GM10266 (cell line): ENCODE data around the gene TGFBR3.

Experiments
- DNase-seq: peaks from one replicate; pipeline ENCODE4 v3.0.0; 2012; ENCODE audit errors: extremely low spot score
- TF ChIP-seq, protein P1 (sequence below): IDR thresholded peaks from 2 replicates; pipeline ENCODE4 v1.5.1; 2012; ENCODE audit warnings: mild to moderate bottlenecking, low read depth; ENCODE audit not compliant: control insufficient read depth, insufficient read depth; ENCODE audit errors: missing control alignments

TGFBR3 gene

GRCh38 chr1:91770667-91771268 lies 115.2 kb downstream of the TGFBR3 start:
- no peak for DNase-seq
- TF ChIP-seq, protein P1, sequence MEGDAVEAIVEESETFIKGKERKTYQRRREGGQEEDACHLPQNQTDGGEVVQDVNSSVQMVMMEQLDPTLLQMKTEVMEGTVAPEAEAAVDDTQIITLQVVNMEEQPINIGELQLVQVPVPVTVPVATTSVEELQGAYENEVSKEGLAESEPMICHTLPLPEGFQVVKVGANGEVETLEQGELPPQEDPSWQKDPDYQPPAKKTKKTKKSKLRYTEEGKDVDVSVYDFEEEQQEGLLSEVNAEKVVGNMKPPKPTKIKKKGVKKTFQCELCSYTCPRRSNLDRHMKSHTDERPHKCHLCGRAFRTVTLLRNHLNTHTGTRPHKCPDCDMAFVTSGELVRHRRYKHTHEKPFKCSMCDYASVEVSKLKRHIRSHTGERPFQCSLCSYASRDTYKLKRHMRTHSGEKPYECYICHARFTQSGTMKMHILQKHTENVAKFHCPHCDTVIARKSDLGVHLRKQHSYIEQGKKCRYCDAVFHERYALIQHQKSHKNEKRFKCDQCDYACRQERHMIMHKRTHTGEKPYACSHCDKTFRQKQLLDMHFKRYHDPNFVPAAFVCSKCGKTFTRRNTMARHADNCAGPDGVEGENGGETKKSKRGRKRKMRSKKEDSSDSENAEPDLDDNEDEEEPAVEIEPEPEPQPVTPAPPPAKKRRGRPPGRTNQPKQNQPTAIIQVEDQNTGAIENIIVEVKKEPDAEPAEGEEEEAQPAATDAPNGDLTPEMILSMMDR: no peak

DNA sequence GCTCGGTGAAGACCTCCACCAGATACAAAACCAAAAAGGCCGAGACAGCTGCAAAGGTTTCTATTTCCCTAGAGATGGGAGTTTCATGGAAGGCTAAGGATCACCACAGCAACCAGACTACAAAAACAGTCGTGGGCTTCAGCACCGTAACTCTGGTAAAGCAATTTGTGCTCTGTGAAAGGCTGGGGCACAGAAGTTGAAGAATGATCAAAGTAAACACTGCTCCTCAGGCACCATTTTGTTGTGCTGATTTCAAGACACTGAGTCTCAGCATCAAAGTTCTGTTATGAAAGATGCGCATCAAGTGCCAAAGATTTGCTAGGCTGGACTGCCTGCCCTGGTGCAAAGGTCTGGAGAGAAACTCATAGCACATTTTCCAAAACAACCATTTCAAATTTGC lies 116.2 kb downstream of the TGFBR3 start:
- TF ChIP-seq, protein P1: no peak
- no peak for DNase-seq

DNA sequence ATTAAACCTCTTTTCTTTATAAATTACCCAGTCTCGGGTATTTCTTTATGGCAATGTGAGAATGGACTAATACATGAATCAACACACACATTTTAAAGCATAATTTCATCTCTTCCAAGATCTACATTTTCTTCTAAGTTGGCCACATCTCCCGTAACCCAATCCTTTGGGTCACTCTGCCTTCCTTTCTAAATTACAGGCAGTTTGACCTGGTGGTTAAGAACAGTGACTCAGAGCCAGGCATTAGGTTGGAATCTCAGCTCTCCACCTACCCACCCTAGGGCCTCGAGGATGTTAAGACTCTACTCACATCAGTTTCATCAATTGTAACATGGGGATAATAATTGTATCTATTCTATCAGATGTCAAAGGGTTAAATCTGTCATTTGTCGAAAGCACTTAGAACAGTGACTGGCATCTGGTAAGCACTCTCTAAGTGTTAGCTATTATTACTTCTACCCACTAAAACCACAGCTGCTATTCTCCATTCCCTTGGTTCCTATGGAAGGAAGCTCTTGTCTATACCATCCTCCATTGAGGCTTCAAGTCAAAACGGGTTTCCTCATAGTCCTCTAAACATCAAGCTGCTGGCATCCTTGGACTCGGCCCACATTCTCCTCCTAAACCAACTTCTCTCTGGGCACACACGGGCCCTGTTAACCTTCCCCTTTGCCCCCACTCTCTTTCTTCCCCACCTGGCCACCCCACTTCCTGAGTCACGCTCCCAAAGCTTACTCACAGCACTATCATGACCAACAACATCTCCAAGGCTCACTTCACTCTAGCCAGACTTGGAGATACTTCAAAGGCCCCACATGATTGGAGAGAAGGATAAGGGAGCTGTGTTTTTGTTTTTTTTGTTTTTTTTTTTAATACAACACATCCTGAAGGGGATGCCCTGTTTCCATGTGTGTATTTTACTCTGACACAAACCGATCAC lies 116.9 kb downstream of the TGFBR3 start:
- DNase-seq: no peak
- TF ChIP-seq, protein P1: no peak

- TF ChIP-seq, protein P1: no peak
These were observed 117.8 kb downstream of the TGFBR3 start for GRCh38 chr1:91768120-91768519.

DNA sequence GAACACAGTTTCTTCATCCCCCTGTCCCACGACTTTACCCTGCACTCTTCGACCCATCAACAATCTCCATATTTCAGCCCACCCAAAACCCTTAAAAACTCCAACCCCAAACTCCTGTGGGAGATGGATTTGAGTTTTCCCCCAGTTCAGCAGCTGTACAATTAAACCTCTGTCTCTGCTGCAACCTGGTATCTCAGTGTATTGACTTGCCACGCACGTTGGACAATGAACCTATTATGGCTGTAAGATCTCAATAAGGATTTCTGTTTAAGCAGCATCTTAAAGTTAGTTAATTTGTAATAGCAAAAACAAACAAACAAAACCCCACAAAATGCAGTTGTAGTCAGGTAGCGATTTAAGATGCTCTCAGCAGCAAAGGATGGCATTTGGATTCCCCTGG lies 119.1 kb downstream of the TGFBR3 start:
- no peak for DNase-seq
- TF ChIP-seq, protein P1: no peak

More at GRCh38 chr1:91768120-91768519, 117.8 kb downstream of the TGFBR3 start:
- DNase-seq: no peak

- no peak for DNase-seq
- TF ChIP-seq, protein P1: no peak
These were observed 120.0 kb downstream of the TGFBR3 start for GRCh38 chr1:91765880-91766443.

DNA sequence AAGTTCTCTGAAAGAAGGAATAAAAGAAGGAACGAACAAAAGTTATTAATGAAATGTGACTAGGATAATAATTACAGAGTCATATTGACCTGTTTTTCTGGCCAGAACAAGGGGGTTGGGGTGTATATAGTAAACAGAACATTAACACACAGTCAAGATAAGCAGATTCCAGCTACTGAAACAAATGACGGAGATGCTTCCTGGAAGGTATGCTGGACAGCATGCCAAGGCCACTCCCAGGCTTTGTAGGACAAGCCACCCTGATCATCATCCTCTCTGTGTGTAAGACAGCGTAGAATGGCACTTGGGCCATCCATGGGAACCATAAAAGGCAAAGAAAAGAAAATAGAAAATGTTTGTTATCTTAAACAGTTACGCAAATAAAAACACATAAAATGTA lies 120.7 kb downstream of the TGFBR3 start:
- TF ChIP-seq, protein P1: no peak
- DNase-seq: no peak
